HG03520 (cell line): Measurements from ENCODE around the gene PSAP.
A peak's percentile ranks its signal among the peaks of the same experiment; 100 is the strongest.
"Not testable (repeated sequence)": the region's sequence is repeated elsewhere in the genome, so short reads cannot be mapped to it uniquely, and the experiment has no call there.

Experiments
- ATAC-seq: cut with Tn5 transposase; IDR thresholded peaks from one replicate; pipeline ENCODE4 v1.9.1; 2021; ENCODE audit warnings: mild to moderate bottlenecking, moderate library complexity; ENCODE audit not compliant: unreplicated experiment

Gene PSAP

GRCh38 chr10:71874680-71875354 lies 23.8 kb upstream of the PSAP start:
- not testable (repeated sequence) for ATAC-seq

- peak; percentile 93 for ATAC-seq
Observed at GRCh38 chr10:71873582-71874211, 22.6 kb upstream of the PSAP start.

GRCh38 chr10:71869601-71870000 lies 18.6 kb upstream of the PSAP start:
- ATAC-seq, result not testable (repeated sequence)

- no peak for ATAC-seq
Observed at GRCh38 chr10:71868192-71868697, 17.2 kb upstream of the PSAP start.

GRCh38 chr10:71865561-71866041 lies 14.6 kb upstream of the PSAP start:
- no peak for ATAC-seq

GRCh38 chr10:71864911-71865361 lies 13.9 kb upstream of the PSAP start:
- ATAC-seq, result no peak

GRCh38 chr10:71863203-71863602 lies 12.2 kb upstream of the PSAP start:
- ATAC-seq, result no peak

- no peak for ATAC-seq
Observed at GRCh38 chr10:71860243-71861029, 9.4 kb upstream of the PSAP start.

- no peak for ATAC-seq
Observed at GRCh38 chr10:71857934-71858890, 7.2 kb upstream of the PSAP start.

- ATAC-seq, result no peak
Observed at GRCh38 chr10:71856619-71857018, 5.6 kb upstream of the PSAP start.

- no peak for ATAC-seq
Observed at GRCh38 chr10:71854031-71854430, 3.0 kb upstream of the PSAP start.

GRCh38 chr10:71852355-71852937 lies 1.4 kb upstream of the PSAP start:
- no peak for ATAC-seq

- not testable (repeated sequence) for ATAC-seq
Observed at GRCh38 chr10:71851465-71852095, 529 bp upstream of the PSAP start.

- no peak for ATAC-seq
Observed at GRCh38 chr10:71850021-71850742, 869 bp downstream of the PSAP start.

- ATAC-seq, result no peak
Observed at GRCh38 chr10:71849461-71849908, 1.6 kb downstream of the PSAP start.

GRCh38 chr10:71848325-71849275 lies 2.5 kb downstream of the PSAP start:
- no peak for ATAC-seq

GRCh38 chr10:71847418-71847817 lies 3.6 kb downstream of the PSAP start:
- no peak for ATAC-seq

- ATAC-seq, result no peak
Observed at GRCh38 chr10:71846816-71847215, 4.2 kb downstream of the PSAP start.
